Pons (tissue), 1 donor: ENCODE results near the gene KIF5A.
"Not testable (repeated sequence)": the region's sequence is repeated elsewhere in the genome, so short reads cannot be mapped to it uniquely, and the experiment has no call there.

ENCODE experiments used
- DNase-seq: peaks from one replicate; pipeline ENCODE4 v3.0.0-alpha.2; 2016; ENCODE audit warnings: low spot score

The KIF5A gene

DNA sequence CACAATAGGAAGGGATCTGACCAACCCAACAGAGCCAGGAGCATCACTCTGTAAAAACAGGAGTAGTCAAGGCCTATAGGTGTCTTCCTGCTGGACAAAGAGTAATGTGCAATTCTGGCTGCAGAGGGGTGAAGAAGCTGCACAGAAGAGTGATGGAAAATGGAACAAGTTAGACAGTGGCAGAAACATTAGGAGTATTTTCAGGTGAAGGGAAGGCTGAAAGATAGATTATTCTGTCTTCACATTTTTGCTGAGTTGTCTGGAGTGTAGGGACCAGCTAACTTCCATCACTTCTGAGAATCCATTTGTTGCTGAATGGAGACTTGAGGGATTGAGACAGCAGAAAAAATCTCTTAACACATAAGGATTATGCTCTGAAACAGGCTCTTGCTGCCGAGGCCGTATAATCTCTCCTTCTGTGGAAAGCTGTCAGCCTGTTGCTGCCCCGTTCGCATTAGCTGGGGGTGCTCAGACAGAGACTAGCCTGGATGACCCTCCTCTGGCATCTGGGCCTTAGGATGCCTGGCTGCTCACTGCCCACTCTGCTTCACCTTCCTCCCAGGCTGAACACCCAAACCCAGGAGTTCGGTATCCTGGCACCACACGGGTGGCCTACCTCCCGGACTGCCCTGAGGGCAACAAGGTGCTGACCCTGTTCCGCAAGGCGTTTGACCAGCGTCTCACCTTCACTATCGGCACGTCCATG lies 58.3 kb downstream of the KIF5A start:
- DNase-seq = no peak

DNA sequence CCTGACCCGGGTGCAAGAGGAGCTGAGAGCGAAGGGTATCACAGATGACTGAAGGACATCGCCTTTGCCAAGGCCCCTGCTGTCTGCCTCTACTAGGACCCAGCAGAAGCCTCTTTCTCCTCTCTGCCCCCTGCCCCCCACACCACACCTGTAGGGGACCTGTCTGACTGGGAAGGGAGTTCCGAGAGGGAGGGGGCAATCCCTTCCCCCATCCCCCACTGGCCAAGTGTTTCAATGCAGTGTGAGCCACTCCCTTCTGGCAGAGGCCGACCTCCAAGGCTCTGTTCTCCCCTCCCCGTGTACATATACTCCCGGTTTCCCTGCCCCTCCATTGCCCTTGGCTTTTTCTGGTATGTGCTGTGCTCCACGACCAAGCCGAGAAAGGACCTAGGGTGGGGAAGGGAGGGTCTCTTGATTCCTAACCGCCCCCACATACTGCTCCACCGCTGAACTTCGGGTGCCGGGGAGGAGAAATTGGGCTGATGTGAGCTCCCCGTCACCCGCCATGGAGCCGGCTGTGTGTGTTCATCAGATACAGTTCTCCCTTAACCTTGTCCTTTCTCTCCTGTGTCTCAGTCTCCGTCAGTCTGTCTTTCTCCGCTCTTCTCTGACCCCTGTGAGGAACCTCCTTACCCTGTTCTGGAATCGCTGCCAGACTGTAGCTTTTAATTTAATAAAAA lies 59.4 kb downstream of the KIF5A start:
- DNase-seq = no peak

DNA sequence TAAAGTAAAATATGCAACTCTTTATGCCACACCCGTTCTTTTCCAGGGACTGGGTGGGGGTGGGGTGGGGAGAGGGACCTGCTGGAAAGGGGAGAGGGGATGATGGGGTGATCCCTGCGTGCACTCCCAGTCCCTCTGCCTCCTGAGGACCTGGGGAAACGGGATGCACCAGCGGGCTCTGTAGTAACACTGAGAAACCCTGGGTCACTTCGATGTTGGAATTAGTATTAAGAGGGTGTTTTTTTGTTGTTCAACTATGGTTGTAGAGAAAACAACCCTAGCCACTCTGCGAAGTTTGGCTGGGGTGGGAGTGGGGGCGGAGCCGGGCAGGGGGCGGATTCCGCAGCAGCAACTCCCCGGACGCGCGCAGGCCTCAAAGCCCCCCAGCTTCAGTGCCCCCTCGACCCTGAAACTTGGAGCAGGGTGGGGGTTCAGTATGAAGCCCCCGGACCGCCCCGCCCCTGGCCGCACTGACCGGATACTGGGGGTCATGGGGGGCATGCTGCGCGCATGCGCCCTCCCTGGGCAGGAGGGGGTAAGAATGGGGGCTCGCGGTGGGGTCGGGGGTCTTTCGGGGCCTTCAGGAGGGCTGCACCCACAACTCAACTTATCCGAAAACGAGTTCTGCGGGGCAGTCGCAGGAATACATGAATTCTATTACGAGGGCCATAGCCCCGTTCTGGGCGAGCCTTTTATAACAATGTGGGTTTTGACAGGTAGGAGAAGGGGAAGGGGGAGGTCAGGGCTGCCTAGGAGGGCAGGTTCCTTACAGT lies 60.1 kb downstream of the KIF5A start:
- no peak for DNase-seq

DNA sequence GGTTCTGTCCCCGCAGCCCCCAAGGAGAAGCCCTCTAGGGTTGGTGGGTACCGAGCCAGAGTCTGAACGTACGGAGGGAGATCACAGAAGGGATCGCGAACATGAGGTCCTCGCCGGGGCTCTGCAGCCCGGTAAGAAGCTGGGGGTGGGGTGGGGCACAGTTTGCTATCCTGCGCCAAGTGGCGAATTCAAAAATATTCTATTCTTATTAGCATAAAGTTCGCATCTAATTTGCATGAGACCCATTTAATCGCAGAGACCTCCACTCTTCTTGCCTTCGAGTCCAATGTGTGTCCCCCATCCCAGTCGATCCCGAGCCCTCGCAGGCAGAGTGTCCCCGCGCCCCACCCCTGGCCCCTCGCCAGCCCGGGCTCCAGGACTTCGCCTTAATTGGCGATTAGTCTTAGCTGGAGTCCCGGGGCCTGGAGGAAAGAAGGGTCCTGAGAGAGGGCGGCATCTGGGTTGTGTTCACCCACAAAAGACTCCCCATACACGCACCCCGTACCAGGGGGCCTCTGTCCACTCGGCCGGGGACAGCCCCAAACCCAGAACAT lies 60.8 kb downstream of the KIF5A start:
- no peak for DNase-seq

DNA sequence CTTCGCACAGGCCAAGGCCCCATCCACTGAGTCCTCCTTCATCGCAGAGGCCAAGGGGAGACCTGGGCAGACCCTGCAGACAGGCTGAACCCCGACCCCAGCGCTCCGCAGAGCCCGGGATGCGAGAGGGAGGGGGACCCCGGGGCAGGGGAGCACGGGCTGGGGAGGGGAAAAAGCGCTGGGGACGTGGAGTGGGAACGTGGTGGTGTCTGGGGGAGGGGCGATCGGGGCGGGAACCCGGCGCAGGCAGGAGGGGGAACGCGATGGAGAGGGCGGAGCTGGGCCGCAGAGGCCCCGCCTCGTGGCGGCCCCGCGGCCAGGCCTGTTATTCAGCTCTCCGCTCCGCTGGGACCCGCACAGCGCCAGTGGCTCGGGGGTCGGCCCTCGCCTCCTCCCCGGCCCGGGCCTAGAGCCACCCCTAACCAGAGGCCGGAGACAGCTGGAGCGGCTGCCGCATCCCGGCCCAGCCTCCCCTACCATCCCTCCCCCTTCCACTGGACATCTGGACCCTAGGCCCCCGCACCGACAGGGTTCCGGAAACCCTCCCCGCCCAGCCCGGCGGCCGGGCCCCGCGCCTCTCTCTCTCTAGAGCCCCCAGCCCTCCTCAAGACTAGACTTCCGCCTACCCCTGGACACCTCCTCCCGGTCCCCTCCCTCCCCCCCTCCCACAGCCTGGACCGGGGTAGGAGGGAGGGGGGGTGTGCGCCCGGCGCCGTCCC lies 61.4 kb downstream of the KIF5A start, which contains the start of gene ARHGEF25:
ARHGEF25 (plus strand) TSS at position 328 of the 719 bp plus-strand sequence. CDS start 460 bp downstream, outside the sequence.
- DNase-seq = no peak

DNA sequence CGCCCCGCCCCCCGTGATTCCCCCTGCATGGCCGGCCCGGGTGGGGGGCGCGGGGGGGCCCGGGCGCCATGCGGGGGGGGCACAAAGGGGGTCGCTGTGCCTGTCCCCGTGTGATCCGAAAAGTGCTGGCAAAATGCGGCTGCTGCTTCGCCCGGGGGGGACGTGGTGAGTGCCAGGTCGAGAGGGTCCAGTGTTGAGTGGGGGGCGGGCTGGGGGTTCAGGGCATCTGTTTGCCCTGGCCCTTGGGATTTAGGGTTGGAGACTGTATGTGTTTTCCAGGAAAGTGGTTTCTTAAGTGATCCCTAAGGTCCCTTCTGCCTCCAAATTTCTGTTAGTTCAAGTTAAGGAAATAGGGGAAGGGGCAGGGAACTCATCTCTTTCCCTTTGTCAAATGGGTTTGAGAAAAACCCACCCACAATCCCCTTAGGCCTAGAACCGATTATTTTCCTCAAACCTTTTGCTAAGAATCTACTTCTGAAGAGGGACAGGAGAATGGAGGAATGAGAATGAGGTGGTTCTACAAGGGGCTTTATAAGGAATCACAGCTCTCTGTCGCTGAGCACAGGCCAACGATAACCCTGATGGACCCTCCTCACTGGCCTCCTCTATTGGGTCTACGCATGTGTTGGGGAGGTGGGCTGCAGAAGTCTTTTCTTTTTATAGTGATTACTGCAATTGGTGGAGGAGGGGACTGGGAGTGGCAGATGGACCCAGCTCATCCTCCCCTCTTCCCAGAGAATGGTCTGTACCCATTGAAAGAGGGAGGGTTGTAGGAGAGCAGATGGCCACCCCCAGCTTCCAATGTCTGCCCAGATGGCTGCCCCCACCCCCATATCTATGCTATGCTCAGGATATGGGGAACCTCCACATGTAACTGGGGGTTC lies 62.2 kb downstream of the KIF5A start:
- DNase-seq = no peak

DNA sequence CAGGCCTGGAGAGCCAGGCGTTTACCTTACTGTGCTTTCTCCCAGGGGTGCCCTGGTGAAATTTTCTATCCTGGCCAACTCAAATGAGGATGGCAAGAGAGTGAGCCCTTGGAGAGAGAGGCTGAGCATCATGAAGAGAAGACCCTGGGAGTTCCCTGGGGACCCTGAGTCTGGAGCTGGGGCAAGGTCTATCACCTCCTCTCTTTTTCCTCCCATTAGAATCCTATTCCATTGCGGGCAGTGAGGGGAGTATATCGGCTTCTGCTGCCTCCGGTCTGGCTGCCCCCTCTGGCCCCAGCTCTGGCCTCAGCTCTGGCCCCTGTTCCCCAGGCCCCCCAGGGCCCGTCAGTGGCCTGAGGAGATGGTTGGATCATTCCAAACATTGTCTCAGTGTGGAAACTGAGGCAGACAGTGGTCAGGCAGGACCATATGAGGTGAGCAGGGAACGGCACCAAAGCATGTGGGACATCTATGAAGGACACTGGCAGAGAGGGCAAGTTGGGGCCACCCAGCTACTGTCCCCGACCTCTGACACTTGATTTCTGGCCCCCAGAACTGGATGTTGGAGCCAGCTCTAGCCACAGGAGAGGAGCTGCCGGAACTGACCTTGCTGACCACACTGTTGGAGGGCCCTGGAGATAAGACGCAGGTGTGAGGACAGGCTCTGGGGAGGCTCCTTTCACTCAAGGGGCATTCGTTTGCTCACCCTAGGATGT lies 63.0 kb downstream of the KIF5A start:
- DNase-seq = no peak

DNA sequence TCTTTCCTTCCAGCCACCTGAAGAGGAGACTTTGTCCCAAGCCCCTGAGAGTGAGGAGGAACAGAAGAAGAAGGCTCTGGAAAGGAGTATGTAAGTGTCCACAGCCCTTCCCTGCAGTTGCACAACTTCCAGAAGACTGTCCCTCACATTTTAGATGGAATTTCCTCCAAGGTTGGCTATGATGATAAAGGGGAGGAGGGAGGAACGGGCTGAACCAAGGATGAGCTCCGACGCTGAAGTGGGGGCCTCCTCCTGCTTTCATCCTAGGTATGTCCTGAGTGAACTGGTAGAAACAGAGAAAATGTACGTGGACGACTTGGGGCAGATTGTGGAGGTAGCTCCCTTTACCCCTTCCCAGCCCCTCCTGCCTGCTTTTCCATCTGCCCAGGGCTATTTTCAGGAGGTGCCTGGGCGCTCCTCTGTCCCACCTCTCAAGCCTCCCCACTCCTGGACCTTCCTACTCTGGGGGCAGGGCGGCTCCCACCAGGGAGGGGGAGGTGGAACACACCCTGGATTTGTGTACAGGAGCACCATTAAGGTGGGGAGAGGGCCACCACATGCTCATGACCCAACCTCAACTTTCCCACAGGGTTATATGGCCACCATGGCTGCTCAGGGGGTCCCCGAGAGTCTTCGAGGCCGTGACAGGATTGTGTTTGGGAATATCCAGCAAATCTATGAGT lies 63.7 kb downstream of the KIF5A start:
- DNase-seq = no peak

DNA sequence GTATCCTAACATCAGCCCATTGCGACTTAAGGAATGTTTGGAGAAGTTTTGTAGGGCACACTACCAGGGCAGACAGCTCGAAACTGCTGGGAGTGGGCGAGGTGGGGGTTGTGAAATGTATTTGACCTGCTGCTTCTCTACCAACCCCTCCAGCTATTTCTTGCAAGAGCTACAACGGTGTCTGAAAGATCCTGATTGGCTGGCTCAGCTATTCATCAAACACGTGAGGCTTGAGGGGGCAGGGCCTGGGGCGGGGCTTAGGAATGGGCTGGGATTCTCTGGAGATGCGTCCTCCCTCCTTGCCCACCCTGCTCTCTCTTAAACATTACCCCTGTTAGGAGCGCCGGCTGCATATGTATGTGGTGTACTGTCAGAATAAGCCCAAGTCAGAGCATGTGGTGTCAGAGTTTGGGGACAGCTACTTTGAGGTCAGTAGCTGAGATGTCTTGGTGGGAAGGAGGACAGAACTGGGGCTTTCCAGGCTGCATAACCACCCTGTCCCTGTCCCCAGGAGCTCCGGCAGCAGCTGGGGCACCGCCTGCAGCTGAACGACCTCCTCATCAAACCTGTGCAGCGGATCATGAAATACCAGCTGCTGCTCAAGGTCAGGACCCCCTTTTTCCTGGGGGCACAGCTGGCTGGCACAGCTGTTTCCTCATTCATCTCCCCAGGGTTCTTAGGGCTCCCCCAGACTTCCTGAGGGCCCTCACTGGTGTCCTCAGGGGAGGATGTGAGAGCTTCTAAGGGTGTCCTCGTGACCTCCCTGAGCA lies 64.5 kb downstream of the KIF5A start:
- DNase-seq = no peak

DNA sequence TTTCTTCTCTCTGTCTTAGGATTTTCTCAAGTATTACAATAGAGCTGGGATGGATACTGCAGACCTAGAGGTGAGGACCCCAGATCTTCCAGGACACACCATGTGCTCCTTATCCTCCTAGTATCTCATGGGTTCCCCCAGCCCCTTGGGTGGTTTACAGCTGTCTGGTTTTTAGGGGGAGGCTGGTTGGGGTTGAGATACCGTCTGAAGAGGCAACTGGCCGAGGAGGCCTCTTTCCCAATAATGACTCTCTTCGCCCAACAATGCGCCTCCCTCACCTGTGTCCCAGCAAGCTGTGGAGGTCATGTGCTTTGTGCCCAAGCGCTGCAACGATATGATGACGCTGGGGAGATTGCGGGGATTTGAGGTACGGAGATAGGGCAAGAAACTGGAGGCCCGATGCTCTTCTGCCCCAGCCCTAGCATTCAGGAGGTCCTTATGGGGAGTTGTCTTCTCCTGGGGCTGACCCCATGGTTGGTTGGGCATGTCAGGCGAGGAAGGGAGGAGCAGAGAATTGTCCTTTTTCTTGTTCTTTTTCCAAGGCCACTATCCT lies 65.2 kb downstream of the KIF5A start:
- DNase-seq = no peak

DNA sequence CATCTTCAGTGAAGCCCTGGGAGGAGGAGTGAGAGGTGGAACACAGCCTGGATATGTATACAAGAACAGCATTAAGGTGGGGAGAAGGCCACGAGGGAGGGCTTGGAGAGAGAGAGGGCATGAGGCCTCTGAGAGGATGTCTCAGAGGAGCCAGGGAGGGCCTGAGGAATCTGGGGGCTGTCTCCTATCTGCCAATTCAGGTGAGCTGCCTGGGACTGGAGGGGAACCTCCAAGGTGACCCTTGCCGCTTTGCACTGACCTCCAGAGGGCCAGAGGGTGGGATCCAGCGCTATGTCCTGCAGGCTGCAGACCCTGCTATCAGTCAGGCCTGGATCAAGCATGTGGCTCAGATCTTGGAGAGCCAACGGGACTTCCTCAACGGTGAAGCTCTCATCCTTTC lies 65.8 kb downstream of the KIF5A start:
- no peak for DNase-seq

DNA sequence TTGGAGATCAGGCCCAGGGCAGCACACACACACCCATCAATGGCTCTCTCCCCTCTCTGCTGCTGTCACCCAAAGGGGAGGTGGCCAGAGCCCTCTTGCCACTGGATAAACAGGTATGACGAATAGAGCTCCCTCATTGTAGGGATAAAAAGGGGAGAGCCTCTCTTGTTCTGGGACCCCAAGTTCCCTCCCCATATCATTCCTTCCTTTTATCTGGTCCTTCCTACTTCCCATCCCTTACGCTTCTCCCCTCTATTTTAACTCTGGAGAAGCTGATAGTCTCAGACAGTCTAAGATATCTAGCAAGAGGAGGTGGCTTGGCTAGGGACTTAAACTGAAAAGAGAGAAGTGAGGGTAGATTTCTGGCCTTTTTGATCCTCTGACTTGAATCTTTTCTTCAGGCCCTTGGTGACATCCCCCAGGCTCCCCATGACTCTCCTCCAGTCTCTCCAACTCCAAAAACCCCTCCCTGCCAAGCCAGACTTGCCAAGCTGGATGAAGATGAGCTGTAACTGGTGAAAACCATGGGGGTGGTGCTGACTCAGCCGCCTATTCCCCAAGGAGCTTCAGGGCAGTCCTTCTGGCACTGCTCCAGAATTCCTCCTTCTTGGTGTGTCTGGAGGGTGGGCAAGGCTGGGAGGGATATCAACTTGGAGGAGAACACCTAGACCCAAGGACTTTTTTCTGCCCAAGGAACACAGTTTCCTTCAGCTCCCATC lies 66.7 kb downstream of the KIF5A start:
- no peak for DNase-seq

DNA sequence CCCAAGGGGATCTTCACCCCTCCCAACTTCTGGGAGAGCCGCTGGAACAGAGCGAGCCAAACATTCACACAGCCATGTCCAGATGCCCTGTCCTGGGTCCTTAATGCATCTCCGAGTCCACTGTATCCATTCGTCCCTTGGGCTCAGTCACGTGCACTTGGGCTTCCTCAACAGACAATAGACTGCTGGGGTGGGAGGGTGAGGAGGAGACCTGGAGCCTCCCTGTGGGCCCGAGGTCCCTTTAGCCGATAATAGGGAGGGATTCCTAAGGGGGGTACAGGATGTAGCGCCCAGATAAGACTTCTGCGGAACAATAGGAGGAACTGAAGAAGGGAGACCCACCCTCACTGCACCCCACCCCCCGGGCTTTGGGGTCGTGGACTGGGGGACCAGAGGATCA lies 68.1 kb downstream of the KIF5A start:
- no peak for DNase-seq

DNA sequence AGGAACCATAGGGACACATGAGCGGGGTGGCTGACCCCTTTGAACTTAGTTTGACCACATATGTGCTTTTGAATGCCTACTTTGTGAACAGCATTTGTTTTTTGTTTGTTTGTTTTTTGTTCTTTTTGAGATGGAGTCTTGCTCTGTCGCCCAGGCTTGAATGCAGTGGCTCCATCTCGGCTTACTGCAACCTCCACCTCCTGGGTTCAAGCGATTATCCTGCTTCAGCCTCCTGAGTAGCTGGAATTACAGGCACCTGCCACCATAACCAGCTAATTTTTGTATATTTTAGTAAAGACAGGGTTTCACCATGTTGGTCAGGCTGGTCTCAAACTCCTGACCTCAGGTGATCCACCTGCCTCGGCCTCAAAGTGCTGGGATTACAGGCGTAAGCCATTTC lies 68.6 kb downstream of the KIF5A start:
- DNase-seq = not testable (repeated sequence)

DNA sequence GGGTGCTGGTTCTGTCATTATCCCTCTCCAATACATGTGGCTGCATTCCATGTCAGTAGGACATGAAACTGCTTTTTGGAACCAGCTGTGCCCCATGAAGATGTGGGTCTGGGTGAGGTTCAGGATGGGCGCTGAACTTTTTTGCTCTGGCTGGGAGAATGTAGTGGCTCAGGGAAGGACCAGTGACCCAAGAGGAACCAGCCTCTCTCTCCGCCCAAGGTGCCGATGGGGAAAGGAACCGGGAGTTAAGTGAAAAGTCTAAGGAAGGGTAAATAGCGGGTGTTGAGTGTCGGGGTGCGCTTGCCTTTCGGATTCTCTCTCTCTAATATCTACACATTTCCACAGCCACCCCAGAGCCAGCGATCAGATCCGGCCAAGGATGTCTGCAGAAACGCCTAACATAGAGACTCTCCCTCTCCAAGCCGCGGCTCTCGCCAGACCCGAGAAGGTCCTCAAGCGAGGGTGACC lies 69.2 kb downstream of the KIF5A start:
- DNase-seq = no peak

DNA sequence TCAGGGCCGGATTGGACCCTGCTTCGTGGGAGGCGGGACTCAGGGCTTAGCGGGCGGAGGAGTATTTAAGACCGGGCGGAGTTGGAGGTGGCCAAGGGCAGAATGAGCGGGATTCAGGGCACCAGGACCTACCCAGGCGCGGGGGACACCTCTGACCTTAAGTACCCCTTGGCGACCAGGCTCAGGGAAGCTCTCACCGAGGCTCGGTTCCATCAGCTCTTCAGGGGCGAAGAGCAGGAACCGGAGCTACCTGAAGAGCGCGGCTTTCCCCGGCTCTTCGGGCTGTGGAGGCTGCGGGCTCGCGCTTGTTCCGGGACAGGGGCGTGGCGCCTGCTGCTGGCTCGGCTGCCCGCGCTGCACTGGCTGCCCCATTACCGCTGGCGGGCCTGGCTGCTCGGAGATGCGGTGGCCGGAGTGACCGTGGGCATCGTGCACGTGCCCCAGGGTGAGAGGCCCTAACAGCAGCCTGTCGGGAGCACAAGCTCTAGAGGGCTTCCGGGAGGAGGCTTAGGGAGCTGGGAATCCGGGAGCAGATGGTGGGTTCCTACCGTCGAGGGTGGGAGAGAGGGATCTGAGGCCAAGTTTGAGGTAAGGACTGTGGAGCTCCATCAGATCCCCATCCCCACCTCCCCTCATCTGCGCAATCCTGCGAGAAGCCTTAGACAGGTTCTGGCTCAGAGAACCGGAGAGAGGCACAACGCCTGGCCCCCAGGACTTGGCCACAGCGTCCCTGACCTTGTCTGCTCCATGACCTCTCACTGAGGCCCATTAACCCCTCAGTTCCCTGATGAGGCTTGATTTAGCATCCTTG lies 69.8 kb downstream of the KIF5A start:
- no peak for DNase-seq
